ENCODE data around the gene MLLT11.

Gene MLLT11

GRCh38 chr1:151050051-151050688 lies 10.0 kb upstream of the MLLT11 start:
- Histone ChIP-seq H3K36me3 (ENCODE audit: control insufficient read depth in 1 of 2, insufficient read depth in 2 of 2, low read length in 2 of 2) (peaks cover 19 to 35% of the 10 kb centered on the region in 2 experiments), H3K27me3 (ENCODE audit: insufficient read depth, low read length) (no peaks in the 10 kb centered on the region), H3K14ac (ENCODE audit: low read length) (no peak overlapping the region), H3K4me1 (ENCODE audit: control insufficient read depth in 1 of 2, insufficient read depth in 2 of 2, low read length in 2 of 2) (peaks cover 2 to 5% of the 10 kb centered on the region in 2 experiments), H3K9ac (ENCODE audit: low read length) (no peak overlapping the region), H3K9me3 (ENCODE audit: insufficient read depth, low read depth, low read length) (no peaks in the 10 kb centered on the region), H3K4me3 (ENCODE audit: low read depth, low read length) (no peak overlapping the region), H2BK5ac (ENCODE audit: low read depth, low read length, poor library complexity) (no peak overlapping the region), H3K4me2 (ENCODE audit: low read length) (no peak overlapping the region), H4K12ac (ENCODE audit: low read depth, low read length) (no peak overlapping the region), H2BK120ac (ENCODE audit: insufficient read depth, low read length, poor library complexity) (no peak overlapping the region), H4K8ac (ENCODE audit: low read depth, low read length) (no peak overlapping the region), H2BK12ac (ENCODE audit: low read length) (no peak overlapping the region), H3K18ac (ENCODE audit: low read length) (no peak overlapping the region), H2AK5ac (ENCODE audit: low read length) (no peak overlapping the region), H4K91ac (ENCODE audit: low read depth, low read length) (no peak overlapping the region), H3K27ac (ENCODE audit: low read depth, low read length) (no peak overlapping the region), H3K4ac (ENCODE audit: low read depth, low read length) (no peak overlapping the region), H3K23ac (ENCODE audit: low read length) (no peak overlapping the region), H3K79me1 (ENCODE audit: low read length) (peaks cover 8% of the 10 kb centered on the region), H3K79me2 (ENCODE audit: control insufficient read depth, insufficient read depth, low read length, poor library complexity) (peaks cover 7% of the 10 kb centered on the region), H2AFZ (ENCODE audit: insufficient read depth, low read length, poor library complexity) (no peak overlapping the region)
- WGBS (ENCODE audit: extremely low coverage, insufficient coverage, insufficient read length): no CpG with 5 or more reads among the region's 2 CpGs
- DNase-seq: no peak

- peaks cover 12% of the 10 kb centered on the region for H3K79me2 ChIP-seq (ENCODE audit: control insufficient read depth, insufficient read depth, low read length, poor library complexity)
- H3K4me2 ChIP-seq (ENCODE audit: low read length): no peak overlapping the region
- H3K18ac ChIP-seq (ENCODE audit: low read length): no peak overlapping the region
- H3K9me3 ChIP-seq (ENCODE audit: insufficient read depth, low read depth, low read length): no peaks in the 10 kb centered on the region
- H2AFZ ChIP-seq (ENCODE audit: insufficient read depth, low read length, poor library complexity): no peak overlapping the region
- H3K14ac ChIP-seq (ENCODE audit: low read length): no peak overlapping the region
- DNase-seq: no peak
- no peak overlapping the region for H3K9ac ChIP-seq (ENCODE audit: low read length)
- H2BK120ac ChIP-seq (ENCODE audit: insufficient read depth, low read length, poor library complexity): no peak overlapping the region
- H4K91ac ChIP-seq (ENCODE audit: low read depth, low read length): no peak overlapping the region
- H3K27ac ChIP-seq (ENCODE audit: low read depth, low read length): no peak overlapping the region
- no peak overlapping the region for H4K8ac ChIP-seq (ENCODE audit: low read depth, low read length)
- no peak overlapping the region for H3K23ac ChIP-seq (ENCODE audit: low read length)
- peaks cover 26 to 49% of the 10 kb centered on the region in 2 experiments for H3K36me3 ChIP-seq (ENCODE audit: control insufficient read depth in 1 of 2, insufficient read depth in 2 of 2, low read length in 2 of 2)
- H3K4ac ChIP-seq (ENCODE audit: low read depth, low read length): no peak overlapping the region
- H2BK12ac ChIP-seq (ENCODE audit: low read length): no peak overlapping the region
- no CpG with 5 or more reads among the region's 2 CpGs for WGBS (ENCODE audit: extremely low coverage, insufficient coverage, insufficient read length)
- H2BK5ac ChIP-seq (ENCODE audit: low read depth, low read length, poor library complexity): no peak overlapping the region
- no peak overlapping the region for H4K12ac ChIP-seq (ENCODE audit: low read depth, low read length)
- peaks cover 4 to 12% of the 10 kb centered on the region in 2 experiments for H3K4me1 ChIP-seq (ENCODE audit: control insufficient read depth in 1 of 2, insufficient read depth in 2 of 2, low read length in 2 of 2)
- no peak overlapping the region for H2AK5ac ChIP-seq (ENCODE audit: low read length)
- no peaks in the 10 kb centered on the region for H3K27me3 ChIP-seq (ENCODE audit: insufficient read depth, low read length)
- H3K79me1 ChIP-seq (ENCODE audit: low read length): peaks cover 8% of the 10 kb centered on the region
- no peak overlapping the region for H3K4me3 ChIP-seq (ENCODE audit: low read depth, low read length)
These were observed 8.7 kb upstream of the MLLT11 start for GRCh38 chr1:151051356-151052009.

- Histone ChIP-seq H3K23ac (ENCODE audit: low read length) (no peak overlapping the region), H3K9ac (ENCODE audit: low read length) (no peak overlapping the region), H4K8ac (ENCODE audit: low read depth, low read length) (no peak overlapping the region), H3K36me3 (ENCODE audit: control insufficient read depth in 1 of 2, insufficient read depth in 2 of 2, low read length in 2 of 2) (peaks cover 36 to 60% of the 10 kb centered on the region in 2 experiments), H3K4me2 (ENCODE audit: low read length) (no peak overlapping the region), H3K79me2 (ENCODE audit: control insufficient read depth, insufficient read depth, low read length, poor library complexity) (peaks cover 36% of the 10 kb centered on the region), H3K27ac (ENCODE audit: low read depth, low read length) (no peak overlapping the region), H3K18ac (ENCODE audit: low read length) (peak overlapping the region; percentile 6), H4K91ac (ENCODE audit: low read depth, low read length) (no peak overlapping the region), H3K14ac (ENCODE audit: low read length) (no peak overlapping the region), H2AFZ (ENCODE audit: insufficient read depth, low read length, poor library complexity) (no peak overlapping the region), H2BK120ac (ENCODE audit: insufficient read depth, low read length, poor library complexity) (no peak overlapping the region), H3K79me1 (ENCODE audit: low read length) (peaks cover 21% of the 10 kb centered on the region), H3K4me3 (ENCODE audit: low read depth, low read length) (no peak overlapping the region), H4K12ac (ENCODE audit: low read depth, low read length) (no peak overlapping the region), H3K9me3 (ENCODE audit: insufficient read depth, low read depth, low read length) (no peaks in the 10 kb centered on the region), H2BK5ac (ENCODE audit: low read depth, low read length, poor library complexity) (no peak overlapping the region), H2AK5ac (ENCODE audit: low read length) (no peak overlapping the region), H2BK12ac (ENCODE audit: low read length) (no peak overlapping the region), H3K27me3 (ENCODE audit: insufficient read depth, low read length) (no peaks in the 10 kb centered on the region), H3K4me1 (ENCODE audit: control insufficient read depth in 1 of 2, insufficient read depth in 2 of 2, low read length in 2 of 2) (peaks cover 21 to 23% of the 10 kb centered on the region in 2 experiments), H3K4ac (ENCODE audit: low read depth, low read length) (no peak overlapping the region)
- DNase-seq: no peak
- WGBS (ENCODE audit: extremely low coverage, insufficient coverage, insufficient read length): no CpG with 5 or more reads among the region's 4 CpGs
These were observed 5.1 kb upstream of the MLLT11 start for GRCh38 chr1:151054971-151055547.

GRCh38 chr1:151055581-151055980 lies 4.6 kb upstream of the MLLT11 start:
- no peak overlapping the region for H3K23ac ChIP-seq (ENCODE audit: low read length)
- peaks cover 21 to 23% of the 10 kb centered on the region in 2 experiments for H3K4me1 ChIP-seq (ENCODE audit: control insufficient read depth in 1 of 2, insufficient read depth in 2 of 2, low read length in 2 of 2)
- H3K14ac ChIP-seq (ENCODE audit: low read length): no peak overlapping the region
- H3K4ac ChIP-seq (ENCODE audit: low read depth, low read length): peak overlapping the region; percentile 60
- H3K79me1 ChIP-seq (ENCODE audit: low read length): peaks cover 24% of the 10 kb centered on the region
- H3K9me3 ChIP-seq (ENCODE audit: insufficient read depth, low read depth, low read length): no peaks in the 10 kb centered on the region
- H3K4me3 ChIP-seq (ENCODE audit: low read depth, low read length): no peak overlapping the region
- no CpG with 5 or more reads among the region's 2 CpGs for WGBS (ENCODE audit: extremely low coverage, insufficient coverage, insufficient read length)
- no peak overlapping the region for H4K91ac ChIP-seq (ENCODE audit: low read depth, low read length)
- no peak overlapping the region for H4K8ac ChIP-seq (ENCODE audit: low read depth, low read length)
- H3K27ac ChIP-seq (ENCODE audit: low read depth, low read length): no peak overlapping the region
- no peak overlapping the region for H4K12ac ChIP-seq (ENCODE audit: low read depth, low read length)
- no peak overlapping the region for H2AFZ ChIP-seq (ENCODE audit: insufficient read depth, low read length, poor library complexity)
- no peaks in the 10 kb centered on the region for H3K27me3 ChIP-seq (ENCODE audit: insufficient read depth, low read length)
- H3K18ac ChIP-seq (ENCODE audit: low read length): peak overlapping the region; percentile 6
- no peak overlapping the region for H2AK5ac ChIP-seq (ENCODE audit: low read length)
- peaks cover 36 to 60% of the 10 kb centered on the region in 2 experiments for H3K36me3 ChIP-seq (ENCODE audit: control insufficient read depth in 1 of 2, insufficient read depth in 2 of 2, low read length in 2 of 2)
- no peak for DNase-seq
- H2BK120ac ChIP-seq (ENCODE audit: insufficient read depth, low read length, poor library complexity): no peak overlapping the region
- H2BK12ac ChIP-seq (ENCODE audit: low read length): no peak overlapping the region
- peaks cover 36% of the 10 kb centered on the region for H3K79me2 ChIP-seq (ENCODE audit: control insufficient read depth, insufficient read depth, low read length, poor library complexity)
- H2BK5ac ChIP-seq (ENCODE audit: low read depth, low read length, poor library complexity): no peak overlapping the region
- no peak overlapping the region for H3K9ac ChIP-seq (ENCODE audit: low read length)
- no peak overlapping the region for H3K4me2 ChIP-seq (ENCODE audit: low read length)
